Inflammatory macrophage treated with lipopolysaccharide for 4 hours (primary cell): ENCODE data around the gene SMARCD2.

Source experiments
- DNase-seq: peaks from one replicate; pipeline ENCODE4 v3.0.0-alpha.2; 2020

SMARCD2 gene

GRCh38 chr17:63848834-63849689 is 6.6 kb upstream of the SMARCD2 start:
- DNase-seq, result peak; percentile 97

GRCh38 chr17:63847525-63848249 is 5.2 kb upstream of the SMARCD2 start:
- no peak for DNase-seq

GRCh38 chr17:63845509-63845908 is 3.0 kb upstream of the SMARCD2 start:
- no peak for DNase-seq

GRCh38 chr17:63843910-63844677 is 1.6 kb upstream of the SMARCD2 start:
- DNase-seq, result no peak

GRCh38 chr17:63843387-63843888 is 953 bp upstream of the SMARCD2 start:
- DNase-seq, result peak; percentile 72

- peak; percentile 12 for DNase-seq
These were observed 329 bp downstream of the SMARCD2 start for GRCh38 chr17:63842173-63842539.

GRCh38 chr17:63841350-63842172 is 924 bp downstream of the SMARCD2 start:
- peak; percentile 61 for DNase-seq

GRCh38 chr17:63840591-63841349 is 1.7 kb downstream of the SMARCD2 start:
- no peak for DNase-seq

- DNase-seq, result no peak
These were observed 3.8 kb downstream of the SMARCD2 start for GRCh38 chr17:63838631-63839171.

GRCh38 chr17:63837962-63838600 is 4.4 kb downstream of the SMARCD2 start:
- no peak for DNase-seq

- DNase-seq, result no peak
These were observed 5.0 kb downstream of the SMARCD2 start for GRCh38 chr17:63837480-63837879.

GRCh38 chr17:63836811-63837210 is 5.7 kb downstream of the SMARCD2 start:
- no peak for DNase-seq

GRCh38 chr17:63835167-63835720 is 7.2 kb downstream of the SMARCD2 start:
- no peak for DNase-seq

- DNase-seq, result peak; percentile 75
These were observed 7.9 kb downstream of the SMARCD2 start for GRCh38 chr17:63834431-63835166.

GRCh38 chr17:63833741-63834373 is 8.6 kb downstream of the SMARCD2 start:
- DNase-seq, result no peak

- DNase-seq, result no peak
These were observed 9.3 kb downstream of the SMARCD2 start for GRCh38 chr17:63833026-63833740.

GRCh38 chr17:63832455-63832854 is 10.0 kb downstream of the SMARCD2 start:
- no peak for DNase-seq

GRCh38 chr17:63832014-63832413 is 10.5 kb downstream of the SMARCD2 start:
- no peak for DNase-seq
